ENCODE data around the gene SMIM23. TPM values are rescaled to one million over a fixed set of nuclear protein-coding genes. Genes with fewer than 3 reads are reported as not detected.

The SMIM23 gene
- total and polyA plus RNA-seq, 10 of the 15 experiments (the other 5 are each of a cell fraction or from before 2014, with no cell fraction given): not detected

GRCh38 chr5:171785517-171785916, at the start of gene SMIM23 (continued):
- TF ChIP-seq BCLAF1 (IDR thresholded peaks at IDR 0.05) (no peak), TARDBP (IDR thresholded peaks at IDR 0.05; ENCODE audit: borderline replicate concordance) (no peak)

- no peak for ATAC-seq
- Histone ChIP-seq H2AFZ (ENCODE audit: control insufficient read depth, low read depth, low read length) (no peak overlapping the region), H3K4me3 (no peak overlapping the region), H3K9ac (ENCODE audit: control insufficient read depth, insufficient read depth, low read length) (no peak overlapping the region), H3K27me3 (replicated peaks in 1 of 2; ENCODE audit: control insufficient read depth in 2 of 2, insufficient read depth in 2 of 2, low read length in 1 of 2) (no peaks in the 10 kb centered on the region; a peak in 2 of 4 replicates), H3K4me2 (ENCODE audit: control insufficient read depth, insufficient read depth) (no peak overlapping the region), H3K4me1 (ENCODE audit: control insufficient read depth, insufficient read depth, low read length) (peaks cover 4% of the 10 kb centered on the region; the same call in 1 of the 2 replicates), H4K20me1 (ENCODE audit: control insufficient read depth, insufficient read depth) (no peaks in the 10 kb centered on the region), H3K27ac (ENCODE audit: control insufficient read depth, insufficient read depth) (no peak overlapping the region), H3K79me2 (ENCODE audit: control insufficient read depth, insufficient read depth, low read length) (no peaks in the 10 kb centered on the region), H3K9me3 (replicated peaks; ENCODE audit: control insufficient read depth, insufficient read depth, low read length) (no peaks in the 10 kb centered on the region), H3K36me3 (ENCODE audit: control insufficient read depth in 2 of 2, insufficient read depth in 2 of 2, low read length in 1 of 2) (no peaks in the 10 kb centered on the region)
- no TSS peak for BruUV-seq (replicated peaks)
- POLR2A ChIA-PET: no interaction called here
- RAD21 ChIA-PET (ENCODE audit: unreplicated experiment): no interaction called here
- no peak for FAIRE-seq
- in situ Hi-C loops (cut with MboI): no loop called here
- SMC1A ChIA-PET (ENCODE audit: uncharacterized antibody, unreplicated experiment): no interaction called here
- no peak for DNase-seq (ENCODE audit: low read depth, low spot score)
- CTCF ChIA-PET: no interaction called here
- 47% methylated on average over 11 of the region's 11 CpGs for WGBS (ENCODE audit: insufficient coverage, insufficient replicate concordance, low lambda C conversion rate, missing lambda C conversion rate)
- intact Hi-C loops (cut with micrococcal nuclease; ENCODE audit: unreplicated experiment): no loop called here
- TF ChIP-seq RAD51 (IDR thresholded peaks at IDR 0.05) (no peak), TCF3 (IDR thresholded peaks at IDR 0.05; ENCODE audit: borderline replicate concordance, insufficient read depth, low read depth, low read length) (no peak), YBX1 (IDR thresholded peaks at IDR 0.05) (no peak), ZNF592 (IDR thresholded peaks at IDR 0.05) (no peak), CREB1 (IDR thresholded peaks at IDR 0.05; ENCODE audit: low read depth) (no peak), MEF2B (IDR thresholded peaks at IDR 0.05; ENCODE audit: partially characterized antibody, poor library complexity, severe bottlenecking) (no peak), ZNF622 (IDR thresholded peaks at IDR 0.05) (no peak), HCFC1 (IDR thresholded peaks at IDR 0.05; ENCODE audit: low read length) (no peak), BCL3 (IDR thresholded peaks at IDR 0.05; ENCODE audit: borderline replicate concordance, insufficient read depth, low read depth, low read length, poor library complexity, severe bottlenecking) (no peak), EED (IDR thresholded peaks at IDR 0.05; ENCODE audit: low read depth) (no peak), TCF7 (IDR thresholded peaks at IDR 0.05; ENCODE audit: borderline replicate concordance) (no peak), BMI1 (IDR thresholded peaks at IDR 0.05; ENCODE audit: borderline replicate concordance) (no peak)
Observed at GRCh38 chr5:171736976-171737891, 48.4 kb upstream of the SMIM23 start.

Measured in GM12878 (cell line).